Stimulated activated CD4-positive, alpha-beta T cell treated with anti-CD3 and anti-CD28 coated beads, Interleukin-1b, Interleukin-23, amount 100 ng/mL, for 48 hours (primary cell): Measurements from ENCODE around the gene PLXNA1.

Experiments
- DNase-seq: peaks from one replicate; pipeline ENCODE4 v3.0.0-alpha.2; 2020

The PLXNA1 gene

GRCh38 chr3:127025456-127025855, 42.5 kb downstream of the PLXNA1 start:
- DNase-seq = no peak

- DNase-seq = no peak
Observed at GRCh38 chr3:127026036-127026435, 43.1 kb downstream of the PLXNA1 start.

DNA sequence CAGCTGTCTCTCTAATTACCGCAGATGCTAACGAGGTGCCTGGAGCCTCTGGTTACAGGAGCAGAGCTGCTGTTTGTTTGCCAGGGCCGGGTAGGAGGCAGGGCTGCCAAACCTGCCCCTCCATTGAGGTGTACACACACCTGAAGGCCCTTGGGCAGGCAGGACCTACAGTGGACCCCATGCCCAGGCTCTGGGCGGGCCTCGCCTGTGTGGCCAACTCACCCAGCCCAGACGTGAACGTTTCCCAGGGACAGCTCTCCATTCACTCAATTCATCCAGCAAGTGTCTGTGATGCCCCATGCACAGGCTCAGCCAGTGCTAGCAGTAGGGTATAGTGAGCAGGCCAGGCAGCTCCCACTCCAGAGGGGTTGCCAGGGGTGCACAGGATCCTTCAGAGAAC, 43.7 kb downstream of the PLXNA1 start:
- no peak for DNase-seq

GRCh38 chr3:127027061-127027735, 44.3 kb downstream of the PLXNA1 start:
- no peak for DNase-seq

DNA sequence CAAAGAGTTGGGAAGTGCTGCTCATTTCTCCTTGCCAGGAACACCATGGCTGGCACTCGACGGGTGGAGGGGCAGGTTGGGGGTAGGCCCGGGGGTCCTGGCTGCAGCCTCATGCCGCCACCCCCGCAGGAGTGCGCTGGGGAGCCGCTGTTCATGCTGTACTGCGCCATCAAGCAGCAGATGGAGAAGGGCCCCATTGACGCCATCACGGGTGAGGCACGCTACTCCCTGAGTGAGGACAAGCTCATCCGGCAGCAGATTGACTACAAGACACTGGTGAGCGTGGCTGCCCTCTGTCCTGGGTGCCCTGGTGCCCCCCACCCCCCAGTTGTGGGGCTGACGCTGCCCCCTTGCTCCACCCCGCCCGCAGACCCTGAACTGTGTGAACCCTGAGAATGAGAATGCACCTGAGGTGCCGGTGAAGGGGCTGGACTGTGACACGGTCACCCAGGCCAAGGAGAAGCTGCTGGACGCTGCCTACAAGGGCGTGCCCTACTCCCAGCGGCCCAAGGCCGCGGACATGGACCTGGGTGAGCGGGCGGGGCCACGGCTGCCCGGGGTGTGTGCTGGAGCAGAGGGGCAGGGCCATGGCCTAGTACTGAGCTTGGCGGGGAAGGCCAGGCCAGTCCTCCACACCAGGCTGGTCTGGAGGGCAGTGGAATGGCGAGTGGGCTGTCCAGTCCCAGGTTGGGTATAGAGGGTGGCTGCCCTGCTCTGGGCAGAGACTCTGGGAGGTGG, 45.1 kb downstream of the PLXNA1 start:
- DNase-seq = no peak

- no peak for DNase-seq
Observed at GRCh38 chr3:127028781-127029657, 46.1 kb downstream of the PLXNA1 start.

- no peak for DNase-seq
Observed at GRCh38 chr3:127029658-127030507, 47.0 kb downstream of the PLXNA1 start.

DNA sequence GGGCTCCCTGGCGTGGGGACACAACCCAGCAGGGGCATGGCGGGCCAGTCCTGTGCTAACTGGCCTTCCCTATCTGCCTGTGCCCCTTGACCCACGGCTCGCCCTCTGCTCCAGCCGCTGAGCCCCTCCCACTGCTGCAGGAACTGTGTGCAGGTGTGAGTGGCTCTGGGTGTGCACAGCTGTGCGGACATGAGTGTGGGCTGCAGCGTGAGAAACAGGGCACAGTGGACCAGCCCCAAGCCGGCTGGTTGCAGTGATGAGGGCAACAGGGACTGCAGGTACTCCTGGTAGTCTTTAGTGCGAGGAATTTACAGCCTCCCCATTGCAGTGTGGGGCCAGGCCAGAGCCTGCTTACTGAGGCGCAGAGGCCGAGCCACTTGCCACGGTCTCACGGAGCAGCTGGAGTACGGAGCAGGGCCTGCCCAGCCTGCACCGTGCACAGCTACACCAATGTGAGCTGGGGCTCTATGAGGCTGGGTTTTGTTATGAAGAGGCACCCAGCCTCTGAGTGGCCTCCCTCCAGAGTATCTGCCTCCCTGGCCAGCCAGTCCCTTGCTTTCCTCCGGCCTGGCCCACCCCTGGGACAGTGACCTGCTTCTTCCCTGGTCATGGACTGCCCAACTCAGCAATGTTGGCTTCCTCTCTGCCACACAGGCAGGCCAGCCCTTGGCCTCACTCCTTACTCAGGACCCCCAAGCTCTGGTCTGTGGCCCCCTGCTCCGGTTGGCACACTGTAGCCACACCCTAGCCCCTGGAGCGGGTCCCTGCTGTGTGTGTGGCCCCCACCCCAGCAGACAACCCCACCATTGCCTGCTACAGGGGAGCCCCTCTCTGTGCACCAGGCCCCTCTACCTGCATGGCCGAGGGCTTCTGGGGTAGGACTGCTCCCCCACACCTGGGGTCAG, 47.8 kb downstream of the PLXNA1 start:
- DNase-seq = no peak

- DNase-seq = no peak
Observed at GRCh38 chr3:127031413-127031810, 48.5 kb downstream of the PLXNA1 start.

DNA sequence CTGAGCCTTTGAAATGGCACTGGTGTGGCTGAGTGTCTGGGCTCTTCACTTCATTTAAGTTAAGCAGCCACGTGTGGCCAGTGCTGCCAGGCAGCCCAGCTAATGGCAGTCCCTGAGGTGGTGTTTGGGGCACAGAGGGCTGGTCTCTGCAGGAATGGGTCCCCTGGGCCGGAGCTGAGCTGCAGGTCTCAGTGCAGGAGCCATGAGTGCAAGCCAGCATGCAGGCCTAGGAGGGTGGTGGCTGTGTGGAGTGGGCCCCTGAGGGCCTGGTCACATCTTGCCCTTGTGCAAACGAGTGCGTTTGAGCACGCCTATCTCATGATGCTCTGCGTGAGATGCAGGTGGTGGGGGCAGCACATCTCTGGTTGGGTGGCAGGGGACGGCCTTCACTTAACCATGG, 48.9 kb downstream of the PLXNA1 start:
- no peak for DNase-seq

GRCh38 chr3:127032296-127032990, 49.5 kb downstream of the PLXNA1 start:
- DNase-seq = no peak
